ENCODE data around the gene PRG2. TPM values are rescaled to one million over a fixed set of nuclear protein-coding genes. Genes with fewer than 3 reads are reported as not detected.
A peak's percentile ranks its signal among the peaks of the same experiment; 100 is the strongest.

Gene PRG2
- polyA plus RNA-seq, 3 donors, result 1.1 TPM; not detected in 2

DNA sequence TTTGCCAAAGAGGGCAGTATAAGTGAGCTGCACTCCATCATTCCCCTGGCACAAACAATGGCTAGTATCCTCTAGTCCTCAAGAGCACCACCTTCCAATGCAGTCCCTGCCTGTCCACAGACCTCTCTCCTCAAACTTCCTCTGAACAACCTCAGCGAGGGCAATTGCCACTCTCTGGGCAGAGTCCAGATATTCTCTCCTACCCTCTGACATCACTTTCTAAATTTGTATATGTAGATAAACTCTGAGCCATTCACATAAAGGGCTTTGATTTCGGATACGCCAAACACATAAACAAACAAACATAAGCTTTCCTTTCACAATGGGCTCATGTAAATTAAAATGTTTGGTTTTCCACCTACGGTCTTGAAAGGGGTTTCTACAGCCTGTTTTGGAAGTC, 39.5 kb upstream of the PRG2 start:
- H3K9me3 ChIP-seq (replicated peaks in 1 of 2; ENCODE audit: control insufficient read depth in 1 of 2, insufficient read depth in 1 of 2, low read length in 2 of 2), result no peaks in the 10 kb centered on the region

DNA sequence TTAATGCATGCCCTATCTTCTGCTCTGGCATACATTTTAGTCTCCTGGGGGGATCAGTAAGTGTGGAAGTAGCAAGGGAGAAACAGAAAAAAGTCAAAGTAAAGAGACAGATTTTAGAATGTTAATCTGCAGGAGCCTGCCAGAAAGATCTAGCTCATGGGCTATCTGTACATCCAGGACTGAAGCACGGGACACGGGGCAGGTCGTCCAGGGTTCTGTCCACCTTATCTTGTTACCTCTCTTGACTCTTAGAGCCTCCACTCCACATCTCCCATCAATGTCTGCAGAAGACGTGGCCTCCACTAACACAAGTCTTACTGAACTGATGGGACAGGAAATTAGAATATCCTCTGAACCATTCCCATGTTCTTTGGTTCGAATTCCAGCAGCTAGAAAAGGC, 38.2 kb upstream of the PRG2 start:
- Histone ChIP-seq H3K4me3 (replicated peaks in 1 of 3; ENCODE audit: low read depth in 2 of 3, low read length in 3 of 3) (no peak overlapping the region), H2AFZ (ENCODE audit: insufficient read depth, low read depth, low read length, poor library complexity, severe bottlenecking) (no peak overlapping the region), H3K79me2 (ENCODE audit: insufficient read depth, low read length) (peaks cover 32% of the 10 kb centered on the region), H3K9me3 (replicated peaks in 1 of 2; ENCODE audit: control insufficient read depth in 1 of 2, insufficient read depth in 1 of 2, low read length in 2 of 2) (no peaks in the 10 kb centered on the region), H3K36me3 (replicated peaks in 1 of 2; ENCODE audit: control insufficient read depth in 1 of 2, insufficient read depth in 2 of 2, low read length in 2 of 2) (peaks cover 7 to 8% of the 10 kb centered on the region in 2 donors), H3K9ac (ENCODE audit: insufficient read depth, low read length, poor library complexity, severe bottlenecking) (no peak overlapping the region), H3K4me2 (replicated peaks; ENCODE audit: extremely low read depth, low read length, poor library complexity, severe bottlenecking) (no peak overlapping the region), H3K27ac (ENCODE audit: low read depth in 1 of 2, low read length in 2 of 2) (no peak overlapping the region), H4K20me1 (ENCODE audit: insufficient read depth, low read length) (peaks cover 9% of the 10 kb centered on the region), H3K4me1 (ENCODE audit: control insufficient read depth in 1 of 2, insufficient read depth in 2 of 2, low read length in 2 of 2) (peaks cover 68 to 75% of the 10 kb centered on the region in 2 donors), H3K27me3 (ENCODE audit: control insufficient read depth in 2 of 2, insufficient read depth in 2 of 2, low read length in 2 of 2) (no peaks in the 10 kb centered on the region)
- WGBS (ENCODE audit: insufficient coverage), result 89% methylated on average over 4 of the region's 5 CpGs
- no peaks in the 10 kb centered on the region for H3K9me3 Mint-ChIP-seq
- peaks cover 13 to 15% of the 10 kb centered on the region in 2 donors for H3K36me3 Mint-ChIP-seq
- intact Hi-C loops (cut with micrococcal nuclease), result no loop called here
- DNase-seq, result no peak
- H3K4me3 Mint-ChIP-seq, result no peak overlapping the region
- peak overlapping the region in 2 of 7 donors; percentile 4 to 30 for H3K27ac Mint-ChIP-seq
- H3K4me1 Mint-ChIP-seq, result peaks cover 67% of the 10 kb centered on the region
- peaks cover 0 to 4% (median 2%) of the 10 kb centered on the region in 3 donors for H3K27me3 Mint-ChIP-seq (ENCODE audit: low read depth in 3 of 3)
- TF ChIP-seq, protein P1, sequence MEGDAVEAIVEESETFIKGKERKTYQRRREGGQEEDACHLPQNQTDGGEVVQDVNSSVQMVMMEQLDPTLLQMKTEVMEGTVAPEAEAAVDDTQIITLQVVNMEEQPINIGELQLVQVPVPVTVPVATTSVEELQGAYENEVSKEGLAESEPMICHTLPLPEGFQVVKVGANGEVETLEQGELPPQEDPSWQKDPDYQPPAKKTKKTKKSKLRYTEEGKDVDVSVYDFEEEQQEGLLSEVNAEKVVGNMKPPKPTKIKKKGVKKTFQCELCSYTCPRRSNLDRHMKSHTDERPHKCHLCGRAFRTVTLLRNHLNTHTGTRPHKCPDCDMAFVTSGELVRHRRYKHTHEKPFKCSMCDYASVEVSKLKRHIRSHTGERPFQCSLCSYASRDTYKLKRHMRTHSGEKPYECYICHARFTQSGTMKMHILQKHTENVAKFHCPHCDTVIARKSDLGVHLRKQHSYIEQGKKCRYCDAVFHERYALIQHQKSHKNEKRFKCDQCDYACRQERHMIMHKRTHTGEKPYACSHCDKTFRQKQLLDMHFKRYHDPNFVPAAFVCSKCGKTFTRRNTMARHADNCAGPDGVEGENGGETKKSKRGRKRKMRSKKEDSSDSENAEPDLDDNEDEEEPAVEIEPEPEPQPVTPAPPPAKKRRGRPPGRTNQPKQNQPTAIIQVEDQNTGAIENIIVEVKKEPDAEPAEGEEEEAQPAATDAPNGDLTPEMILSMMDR (IDR thresholded peaks at IDR 0.05), result no peak

More for the DNA sequence above, 39.5 kb upstream of the PRG2 start:
- Histone ChIP-seq H3K36me3 (replicated peaks in 1 of 2; ENCODE audit: control insufficient read depth in 1 of 2, insufficient read depth in 2 of 2, low read length in 2 of 2) (no peaks in the 10 kb centered on the region), H3K27ac (ENCODE audit: low read depth in 1 of 2, low read length in 2 of 2) (no peak overlapping the region), H3K4me3 (replicated peaks in 1 of 3; ENCODE audit: low read depth in 2 of 3, low read length in 3 of 3) (no peak overlapping the region), H4K20me1 (ENCODE audit: insufficient read depth, low read length) (no peaks in the 10 kb centered on the region), H3K79me2 (ENCODE audit: insufficient read depth, low read length) (peaks cover 20% of the 10 kb centered on the region), H3K9ac (ENCODE audit: insufficient read depth, low read length, poor library complexity, severe bottlenecking) (no peak overlapping the region), H3K4me1 (ENCODE audit: control insufficient read depth in 1 of 2, insufficient read depth in 2 of 2, low read length in 2 of 2) (peaks cover 69 to 75% of the 10 kb centered on the region in 2 donors), H3K27me3 (ENCODE audit: control insufficient read depth in 2 of 2, insufficient read depth in 2 of 2, low read length in 2 of 2) (no peaks in the 10 kb centered on the region), H3K4me2 (replicated peaks; ENCODE audit: extremely low read depth, low read length, poor library complexity, severe bottlenecking) (no peak overlapping the region), H2AFZ (ENCODE audit: insufficient read depth, low read depth, low read length, poor library complexity, severe bottlenecking) (no peak overlapping the region)
- intact Hi-C loops (cut with micrococcal nuclease), result no loop called here
- peak overlapping the region in 1 of 7 donors; percentile 6 for H3K27ac Mint-ChIP-seq
- H3K4me3 Mint-ChIP-seq, result no peak overlapping the region
- no CpG with 5 or more reads among the region's 4 CpGs for WGBS (ENCODE audit: insufficient coverage)
- no peak for DNase-seq
- TF ChIP-seq, protein P1 (IDR thresholded peaks at IDR 0.05), result no peak
- peaks cover 69% of the 10 kb centered on the region for H3K4me1 Mint-ChIP-seq
- peaks cover 0 to 4% (median 2%) of the 10 kb centered on the region in 3 donors for H3K27me3 Mint-ChIP-seq (ENCODE audit: low read depth in 3 of 3)
- peaks cover 3 to 7% of the 10 kb centered on the region in 2 donors for H3K36me3 Mint-ChIP-seq
- H3K9me3 Mint-ChIP-seq, result no peaks in the 10 kb centered on the region
